Esophagus squamous epithelium (tissue), 5 donors: ENCODE measurements around the gene DNM3. TPM values are rescaled to one million over a fixed set of nuclear protein-coding genes. Genes with fewer than 3 reads are reported as not detected.
A peak's percentile ranks its signal among the peaks of the same experiment; 100 is the strongest.

ENCODE experiments used
- DNase-seq: peaks from one replicate; lab custom pipeline; 2025; lab: John Stamatoyannopoulos, UW
- H3K27ac ChIP-seq, 4 donors: fragments of 200-600 bp; sonication (generic); one replicate each; pipeline ENCODE4 v1.5.1; 2016 to 2019; ENCODE audit warnings: mild to moderate bottlenecking in 1 of 4
- H3K27me3 ChIP-seq, 4 donors: fragments of 200-600 bp; sonication (generic); 1 replicate in 3 of 4; 2 replicates in 1 of 4; pipeline versions ENCODE4 v1.5.1 to v1.6.0; 2017 to 2021; ENCODE audit warnings: antibody characterized with exemption in 1 of 4
- H3K36me3 ChIP-seq, 3 donors: fragments of 200-600 bp; sonication (generic); one replicate each; pipeline ENCODE4 v1.5.1; 2016 to 2019
- H3K4me1 ChIP-seq, 3 donors: fragments of 200-600 bp; sonication (generic); one replicate each; pipeline ENCODE4 v1.5.1; 2017 to 2019
- H3K4me3 ChIP-seq, 4 donors: fragments of 200-600 bp; sonication (generic); 1 replicate in 3 of 4; 2 replicates in 1 of 4; pipeline ENCODE4 v1.5.1; 2016 to 2019; ENCODE audit warnings: mild to moderate bottlenecking in 2 of 4, moderate library complexity in 1 of 4
- H3K9me3 ChIP-seq, 3 donors: fragments of 200-600 bp; sonication (generic); one replicate each; pipeline ENCODE4 v1.5.1; 2016 to 2019
- POLR2A ChIP-seq, 4 donors: fragments of 450-650 bp; IDR thresholded peaks; one replicate each; pipeline ENCODE4 v1.6.1; 2017; ENCODE audit warnings: antibody characterized with exemption in 4 of 4, mild to moderate bottlenecking in 4 of 4, moderate library complexity in 3 of 4
- WGBS, 2 donors: methylation state at CpG; one replicate each; pipeline ENCODE4 v1.1.5; 2018; 5-methylcytosine and 5-hydroxymethylcytosine counted together
- intact Hi-C: fragments of 100-400 bp; cut with DNase I; formaldehyde crosslinking; loops from one replicate; pipeline ENCODE4 v1.15.0; 2022
- total RNA-seq, 4 donors: library from RNA; depleted of rRNA; stranded (reverse); fragments of >200 nt; gene quantifications; one replicate each; pipeline ENCODE4 v1.1.0, GENCODE V29; 2016
- TF ChIP-seq, protein P1 (sequence below), 6 experiments: fragments of 450-650 bp in 4 of 6; fragments of 200-600 bp in 2 of 6; sonication (generic) in 2 of 6; IDR thresholded peaks; one replicate each; pipeline ENCODE4 v1.5.1; 2016 to 2019; ENCODE audit warnings: antibody characterized with exemption in 6 of 6, mild to moderate bottlenecking in 4 of 6, moderate library complexity in 4 of 6
- donor health status: DM: yes; HTN: yes; CAD: no.

DNM3 gene
- total RNA-seq, 4 donors from 2014 or later = 0.91 to 3.2 (median 1.8) TPM

DNA sequence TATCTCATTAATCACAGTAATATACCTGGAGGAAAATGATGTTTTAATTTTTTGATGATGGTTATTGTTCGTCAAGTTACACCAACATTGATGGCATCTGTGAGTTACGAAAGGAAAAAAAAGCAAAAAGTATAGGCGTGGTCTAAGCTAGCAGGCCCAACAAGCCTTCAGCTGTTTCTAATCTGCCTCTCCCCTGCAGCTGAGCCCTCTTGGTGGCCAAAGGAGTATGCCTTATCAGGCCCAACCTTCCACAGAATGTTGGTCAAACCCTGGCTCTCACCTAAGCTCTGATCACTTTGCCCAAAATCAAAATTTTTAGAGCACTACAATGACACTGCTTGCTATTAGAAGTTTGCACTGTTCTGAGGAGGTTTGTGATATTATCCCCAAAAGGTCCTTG, 584.0 kb downstream of the DNM3 start:
- DNase-seq = no peak
- H3K9me3 ChIP-seq = no peaks in the 10 kb centered on the region
- H3K36me3 ChIP-seq = no peaks in the 10 kb centered on the region
- WGBS, 2 donors = 70 to 89% methylated on average over 3 of the region's 3 CpGs
- peaks cover 0 to 7% (median 3%) of the 10 kb centered on the region in 3 donors for H3K4me1 ChIP-seq
- intact Hi-C loops = no loop called here
- TF ChIP-seq, protein P1, sequence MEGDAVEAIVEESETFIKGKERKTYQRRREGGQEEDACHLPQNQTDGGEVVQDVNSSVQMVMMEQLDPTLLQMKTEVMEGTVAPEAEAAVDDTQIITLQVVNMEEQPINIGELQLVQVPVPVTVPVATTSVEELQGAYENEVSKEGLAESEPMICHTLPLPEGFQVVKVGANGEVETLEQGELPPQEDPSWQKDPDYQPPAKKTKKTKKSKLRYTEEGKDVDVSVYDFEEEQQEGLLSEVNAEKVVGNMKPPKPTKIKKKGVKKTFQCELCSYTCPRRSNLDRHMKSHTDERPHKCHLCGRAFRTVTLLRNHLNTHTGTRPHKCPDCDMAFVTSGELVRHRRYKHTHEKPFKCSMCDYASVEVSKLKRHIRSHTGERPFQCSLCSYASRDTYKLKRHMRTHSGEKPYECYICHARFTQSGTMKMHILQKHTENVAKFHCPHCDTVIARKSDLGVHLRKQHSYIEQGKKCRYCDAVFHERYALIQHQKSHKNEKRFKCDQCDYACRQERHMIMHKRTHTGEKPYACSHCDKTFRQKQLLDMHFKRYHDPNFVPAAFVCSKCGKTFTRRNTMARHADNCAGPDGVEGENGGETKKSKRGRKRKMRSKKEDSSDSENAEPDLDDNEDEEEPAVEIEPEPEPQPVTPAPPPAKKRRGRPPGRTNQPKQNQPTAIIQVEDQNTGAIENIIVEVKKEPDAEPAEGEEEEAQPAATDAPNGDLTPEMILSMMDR (IDR thresholded peaks at IDR 0.05) = no peak
- TF ChIP-seq POLR2A (IDR thresholded peaks at IDR 0.05) = no peak
- H3K4me3 ChIP-seq = no peak overlapping the region
- no peaks in the 10 kb centered on the region for H3K27me3 ChIP-seq
- no peak overlapping the region for H3K27ac ChIP-seq

GRCh38 chr1:172427191-172427590, 585.9 kb downstream of the DNM3 start:
- Histone ChIP-seq H3K36me3 (no peaks in the 10 kb centered on the region), H3K27me3 (no peaks in the 10 kb centered on the region), H3K4me3 (no peak overlapping the region), H3K27ac (no peak overlapping the region), H3K9me3 (no peaks in the 10 kb centered on the region), H3K4me1 (peaks cover 2 to 20% (median 6%) of the 10 kb centered on the region in 3 donors)
- WGBS, 2 donors = 94 to 95% methylated on average over 2 of the region's 2 CpGs
- TF ChIP-seq, protein P1 (IDR thresholded peaks at IDR 0.05) = no peak
- no peak for TF ChIP-seq POLR2A (IDR thresholded peaks at IDR 0.05)
- intact Hi-C loops = no loop called here
- DNase-seq = no peak

DNA sequence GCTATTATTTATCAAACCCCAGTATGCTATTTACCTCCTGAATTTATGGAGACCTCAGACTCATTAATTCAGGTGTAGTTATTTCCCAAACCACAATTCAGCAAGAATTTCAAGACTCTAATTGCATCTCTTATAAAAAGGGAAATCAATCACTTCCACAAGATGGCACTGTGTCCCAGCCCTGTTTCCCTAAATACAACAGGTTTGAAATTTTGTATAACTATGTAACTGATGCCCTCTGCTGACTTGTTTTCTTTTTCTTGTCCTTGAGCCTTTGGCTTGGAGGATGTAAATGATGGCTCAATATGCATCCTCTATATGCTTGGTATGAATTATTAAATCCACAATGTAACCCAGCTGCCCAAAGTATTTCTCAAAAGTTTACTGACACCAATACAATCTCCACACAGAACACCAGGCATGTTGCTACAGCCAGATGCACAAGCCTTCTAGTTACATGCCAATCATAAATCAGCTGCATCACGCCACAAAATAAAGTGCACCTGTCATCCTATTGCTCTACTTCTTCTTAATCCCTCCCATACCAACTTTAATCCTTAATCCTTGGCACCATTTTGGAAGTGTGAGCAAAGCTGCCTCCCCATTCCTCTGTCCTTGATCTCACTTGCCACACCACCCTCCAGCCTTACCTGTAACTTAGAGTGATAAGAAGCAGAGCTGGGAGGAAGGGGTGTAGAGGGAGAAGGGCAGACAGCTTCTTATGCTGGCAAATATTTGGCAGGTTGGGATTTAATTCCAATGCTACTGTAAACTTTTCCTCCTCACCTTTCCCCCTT, 588.2 kb downstream of the DNM3 start:
- Histone ChIP-seq H3K4me3 (no peak overlapping the region), H3K9me3 (no peaks in the 10 kb centered on the region), H3K4me1 (peaks cover 3 to 25% (median 8%) of the 10 kb centered on the region in 3 donors), H3K27ac (no peak overlapping the region), H3K27me3 (no peaks in the 10 kb centered on the region), H3K36me3 (no peaks in the 10 kb centered on the region)
- intact Hi-C loops = no loop called here
- 59 to 60% methylated on average over 1 of the region's 1 CpG for WGBS, 2 donors
- DNase-seq = no peak
- TF ChIP-seq POLR2A (IDR thresholded peaks at IDR 0.05) = no peak
- TF ChIP-seq, protein P1 (IDR thresholded peaks at IDR 0.05) = peak; percentile 47 to 81 (median 64)

DNA sequence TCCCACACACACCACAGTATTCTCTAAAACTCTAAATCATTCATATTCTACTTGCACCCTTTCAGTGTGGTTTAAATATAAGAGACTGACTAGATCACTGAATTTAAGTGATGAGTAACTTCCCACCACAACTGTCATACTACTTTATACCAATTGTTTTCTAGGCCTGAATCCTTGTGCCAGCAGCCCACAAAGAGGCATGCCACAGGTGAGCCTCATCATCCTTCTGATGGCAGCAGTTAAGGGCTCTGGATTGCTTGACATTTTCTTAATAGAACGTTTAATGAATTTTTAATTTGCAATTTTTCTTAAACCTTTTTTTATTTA, 588.8 kb downstream of the DNM3 start:
- Histone ChIP-seq H3K9me3 (no peaks in the 10 kb centered on the region), H3K27me3 (no peaks in the 10 kb centered on the region), H3K27ac (no peak overlapping the region), H3K4me1 (peaks cover 3 to 25% (median 8%) of the 10 kb centered on the region in 3 donors), H3K4me3 (no peak overlapping the region), H3K36me3 (no peaks in the 10 kb centered on the region)
- 61 to 65% methylated on average over 1 of the region's 1 CpG for WGBS, 2 donors
- TF ChIP-seq, protein P1 (IDR thresholded peaks at IDR 0.05) = no peak
- TF ChIP-seq POLR2A (IDR thresholded peaks at IDR 0.05) = no peak
- intact Hi-C loops = no loop called here
- DNase-seq = no peak

DNA sequence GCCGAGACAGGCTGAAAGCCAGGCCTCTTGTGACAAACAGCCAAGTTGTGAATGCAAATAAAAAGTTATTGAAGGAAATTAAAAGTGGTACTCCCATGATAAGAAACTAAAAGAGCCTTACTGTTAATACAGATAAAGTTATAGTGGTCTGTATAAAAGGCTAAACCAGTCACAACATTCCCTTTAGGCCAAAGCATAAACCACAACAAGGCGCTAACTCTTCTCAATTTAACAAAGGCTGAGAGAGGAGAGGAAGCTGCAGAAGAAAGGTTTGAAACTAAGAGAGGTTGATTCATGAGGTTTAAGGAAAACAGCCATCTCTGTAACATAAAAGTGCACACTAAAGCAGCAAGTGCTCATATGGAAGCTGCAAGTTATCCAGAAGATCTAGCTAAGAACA, 589.9 kb downstream of the DNM3 start:
- H3K4me3 ChIP-seq = no peak overlapping the region
- H3K9me3 ChIP-seq = no peaks in the 10 kb centered on the region
- no peak for DNase-seq
- H3K4me1 ChIP-seq = peaks cover 3 to 25% (median 8%) of the 10 kb centered on the region in 3 donors
- H3K27me3 ChIP-seq = no peaks in the 10 kb centered on the region
- peak overlapping the region in 2 of 4 donors; percentile 72 to 83 for H3K27ac ChIP-seq
- intact Hi-C loops = no loop called here
- WGBS, 2 donors = 93 to 97% methylated on average over 2 of the region's 2 CpGs
- H3K36me3 ChIP-seq = no peaks in the 10 kb centered on the region
- TF ChIP-seq, protein P1 (IDR thresholded peaks at IDR 0.05) = no peak
- TF ChIP-seq POLR2A (IDR thresholded peaks at IDR 0.05) = no peak
